ENCODE results near the gene DCLRE1B.

Gene DCLRE1B

GRCh38 chr1:113930499-113931161 is 25.5 kb downstream of the DCLRE1B start:
- peaks cover 3% of the 10 kb centered on the region for H3K4me1 ChIP-seq (ENCODE audit: control insufficient read depth, insufficient read depth, low read length)
- no peaks in the 10 kb centered on the region for H3K36me3 ChIP-seq (ENCODE audit: control insufficient read depth in 2 of 2, insufficient read depth in 1 of 2, low read length in 2 of 2)
- POLR2A ChIA-PET = interaction anchor here (0.6 to 5.3 kb wide), 6 partner anchors 8 to 172 kb away, joined by 3 to 84 read pairs (median 4); partner anchors contain the start of genes AP4B1, DCLRE1B and PHTF1
- CTCF ChIA-PET = interaction anchor here (0.5 to 2.1 kb wide), 13 partner anchors 13 to 1212 kb away, joined by 3 to 8 read pairs (median 4); partner anchors contain the start of gene AP4B1
- H3K4me3 ChIP-seq (ENCODE audit: low read depth, low read length) = peak overlapping the region; percentile 96
- peak overlapping the region; percentile 51 for H3K27ac ChIP-seq (ENCODE audit: extremely low read depth, low read depth, low read length)
- no peaks in the 10 kb centered on the region for H3K9me3 ChIP-seq (ENCODE audit: control insufficient read depth, insufficient read depth, low read depth, low read length)
- TF ChIP-seq ZNF311 (tag by site-specific recombination; IDR thresholded peaks at IDR 0.05; ENCODE audit: borderline replicate concordance) = no peak
- TF ChIP-seq, protein P1, sequence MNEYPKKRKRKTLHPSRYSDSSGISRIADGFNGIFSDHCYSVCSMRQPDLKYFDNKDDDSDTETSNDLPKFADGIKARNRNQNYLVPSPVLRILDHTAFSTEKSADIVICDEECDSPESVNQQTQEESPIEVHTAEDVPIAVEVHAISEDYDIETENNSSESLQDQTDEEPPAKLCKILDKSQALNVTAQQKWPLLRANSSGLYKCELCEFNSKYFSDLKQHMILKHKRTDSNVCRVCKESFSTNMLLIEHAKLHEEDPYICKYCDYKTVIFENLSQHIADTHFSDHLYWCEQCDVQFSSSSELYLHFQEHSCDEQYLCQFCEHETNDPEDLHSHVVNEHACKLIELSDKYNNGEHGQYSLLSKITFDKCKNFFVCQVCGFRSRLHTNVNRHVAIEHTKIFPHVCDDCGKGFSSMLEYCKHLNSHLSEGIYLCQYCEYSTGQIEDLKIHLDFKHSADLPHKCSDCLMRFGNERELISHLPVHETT (tag by site-specific recombination; IDR thresholded peaks at IDR 0.05) = no peak
- TF ChIP-seq HOXC10 (CRISPR knock-in tag; IDR thresholded peaks at IDR 0.05) = no peak
- TF ChIP-seq, protein P2, sequence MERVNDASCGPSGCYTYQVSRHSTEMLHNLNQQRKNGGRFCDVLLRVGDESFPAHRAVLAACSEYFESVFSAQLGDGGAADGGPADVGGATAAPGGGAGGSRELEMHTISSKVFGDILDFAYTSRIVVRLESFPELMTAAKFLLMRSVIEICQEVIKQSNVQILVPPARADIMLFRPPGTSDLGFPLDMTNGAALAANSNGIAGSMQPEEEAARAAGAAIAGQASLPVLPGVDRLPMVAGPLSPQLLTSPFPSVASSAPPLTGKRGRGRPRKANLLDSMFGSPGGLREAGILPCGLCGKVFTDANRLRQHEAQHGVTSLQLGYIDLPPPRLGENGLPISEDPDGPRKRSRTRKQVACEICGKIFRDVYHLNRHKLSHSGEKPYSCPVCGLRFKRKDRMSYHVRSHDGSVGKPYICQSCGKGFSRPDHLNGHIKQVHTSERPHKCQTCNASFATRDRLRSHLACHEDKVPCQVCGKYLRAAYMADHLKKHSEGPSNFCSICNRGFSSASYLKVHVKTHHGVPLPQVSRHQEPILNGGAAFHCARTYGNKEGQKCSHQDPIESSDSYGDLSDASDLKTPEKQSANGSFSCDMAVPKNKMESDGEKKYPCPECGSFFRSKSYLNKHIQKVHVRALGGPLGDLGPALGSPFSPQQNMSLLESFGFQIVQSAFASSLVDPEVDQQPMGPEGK (tag by site-specific recombination; IDR thresholded peaks at IDR 0.05) = peak; percentile 46
- TF ChIP-seq SP7 (tag by site-specific recombination; IDR thresholded peaks at IDR 0.05) = peak; percentile 86
- TF ChIP-seq, protein P3, sequence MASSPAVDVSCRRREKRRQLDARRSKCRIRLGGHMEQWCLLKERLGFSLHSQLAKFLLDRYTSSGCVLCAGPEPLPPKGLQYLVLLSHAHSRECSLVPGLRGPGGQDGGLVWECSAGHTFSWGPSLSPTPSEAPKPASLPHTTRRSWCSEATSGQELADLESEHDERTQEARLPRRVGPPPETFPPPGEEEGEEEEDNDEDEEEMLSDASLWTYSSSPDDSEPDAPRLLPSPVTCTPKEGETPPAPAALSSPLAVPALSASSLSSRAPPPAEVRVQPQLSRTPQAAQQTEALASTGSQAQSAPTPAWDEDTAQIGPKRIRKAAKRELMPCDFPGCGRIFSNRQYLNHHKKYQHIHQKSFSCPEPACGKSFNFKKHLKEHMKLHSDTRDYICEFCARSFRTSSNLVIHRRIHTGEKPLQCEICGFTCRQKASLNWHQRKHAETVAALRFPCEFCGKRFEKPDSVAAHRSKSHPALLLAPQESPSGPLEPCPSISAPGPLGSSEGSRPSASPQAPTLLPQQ (tag by site-specific recombination; IDR thresholded peaks at IDR 0.05) = peak; percentile 66; the same call in 1 of the 2 replicates
- TF ChIP-seq, protein P4, sequence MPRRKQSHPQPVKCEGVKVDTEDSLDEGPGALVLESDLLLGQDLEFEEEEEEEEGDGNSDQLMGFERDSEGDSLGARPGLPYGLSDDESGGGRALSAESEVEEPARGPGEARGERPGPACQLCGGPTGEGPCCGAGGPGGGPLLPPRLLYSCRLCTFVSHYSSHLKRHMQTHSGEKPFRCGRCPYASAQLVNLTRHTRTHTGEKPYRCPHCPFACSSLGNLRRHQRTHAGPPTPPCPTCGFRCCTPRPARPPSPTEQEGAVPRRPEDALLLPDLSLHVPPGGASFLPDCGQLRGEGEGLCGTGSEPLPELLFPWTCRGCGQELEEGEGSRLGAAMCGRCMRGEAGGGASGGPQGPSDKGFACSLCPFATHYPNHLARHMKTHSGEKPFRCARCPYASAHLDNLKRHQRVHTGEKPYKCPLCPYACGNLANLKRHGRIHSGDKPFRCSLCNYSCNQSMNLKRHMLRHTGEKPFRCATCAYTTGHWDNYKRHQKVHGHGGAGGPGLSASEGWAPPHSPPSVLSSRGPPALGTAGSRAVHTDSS (tag by site-specific recombination; IDR thresholded peaks at IDR 0.05) = no peak
- TF ChIP-seq, protein P5, sequence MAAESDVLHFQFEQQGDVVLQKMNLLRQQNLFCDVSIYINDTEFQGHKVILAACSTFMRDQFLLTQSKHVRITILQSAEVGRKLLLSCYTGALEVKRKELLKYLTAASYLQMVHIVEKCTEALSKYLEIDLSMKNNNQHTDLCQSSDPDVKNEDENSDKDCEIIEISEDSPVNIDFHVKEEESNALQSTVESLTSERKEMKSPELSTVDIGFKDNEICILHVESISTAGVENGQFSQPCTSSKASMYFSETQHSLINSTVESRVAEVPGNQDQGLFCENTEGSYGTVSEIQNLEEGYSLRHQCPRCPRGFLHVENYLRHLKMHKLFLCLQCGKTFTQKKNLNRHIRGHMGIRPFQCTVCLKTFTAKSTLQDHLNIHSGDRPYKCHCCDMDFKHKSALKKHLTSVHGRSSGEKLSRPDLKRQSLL (tag by site-specific recombination; IDR thresholded peaks at IDR 0.05) = no peak
- 0 out of 2 replicates have a peak, but pooled peaks have one; percentile 33 for TF ChIP-seq ZNF366 (tag by site-specific recombination; conservative IDR thresholded peaks at IDR 0.05)
- TF ChIP-seq ZFP69B (tag by site-specific recombination; IDR thresholded peaks at IDR 0.05) = 0 out of 2 replicates have a peak, but pooled peaks have one; percentile 48
- TF ChIP-seq ZNF341 (tag by site-specific recombination; IDR thresholded peaks at IDR 0.05; ENCODE audit: low read depth) = no peak
- no peak for TF ChIP-seq ZNF112 (tag by site-specific recombination; IDR thresholded peaks at IDR 0.05)
- TF ChIP-seq, protein P6, sequence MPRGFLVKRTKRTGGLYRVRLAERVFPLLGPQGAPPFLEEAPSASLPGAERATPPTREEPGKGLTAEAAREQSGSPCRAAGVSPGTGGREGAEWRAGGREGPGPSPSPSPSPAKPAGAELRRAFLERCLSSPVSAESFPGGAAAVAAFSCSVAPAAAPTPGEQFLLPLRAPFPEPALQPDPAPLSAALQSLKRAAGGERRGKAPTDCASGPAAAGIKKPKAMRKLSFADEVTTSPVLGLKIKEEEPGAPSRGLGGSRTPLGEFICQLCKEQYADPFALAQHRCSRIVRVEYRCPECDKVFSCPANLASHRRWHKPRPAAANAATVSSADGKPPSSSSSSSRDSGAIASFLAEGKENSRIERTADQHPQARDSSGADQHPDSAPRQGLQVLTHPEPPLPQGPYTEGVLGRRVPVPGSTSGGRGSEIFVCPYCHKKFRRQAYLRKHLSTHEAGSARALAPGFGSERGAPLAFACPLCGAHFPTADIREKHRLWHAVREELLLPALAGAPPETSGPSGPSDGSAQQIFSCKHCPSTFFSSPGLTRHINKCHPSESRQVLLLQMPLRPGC (tag by site-specific recombination; IDR thresholded peaks at IDR 0.05) = no peak
- TF ChIP-seq FEZF1 (tag by site-specific recombination; IDR thresholded peaks at IDR 0.05) = peak; percentile 33
- no peak for TF ChIP-seq TRIM28 (IDR thresholded peaks at IDR 0.05; ENCODE audit: borderline replicate concordance, low read length)
- no peak for TF ChIP-seq SCRT1 (tag by site-specific recombination; IDR thresholded peaks at IDR 0.05; ENCODE audit: borderline replicate concordance)
- TF ChIP-seq, protein P7, sequence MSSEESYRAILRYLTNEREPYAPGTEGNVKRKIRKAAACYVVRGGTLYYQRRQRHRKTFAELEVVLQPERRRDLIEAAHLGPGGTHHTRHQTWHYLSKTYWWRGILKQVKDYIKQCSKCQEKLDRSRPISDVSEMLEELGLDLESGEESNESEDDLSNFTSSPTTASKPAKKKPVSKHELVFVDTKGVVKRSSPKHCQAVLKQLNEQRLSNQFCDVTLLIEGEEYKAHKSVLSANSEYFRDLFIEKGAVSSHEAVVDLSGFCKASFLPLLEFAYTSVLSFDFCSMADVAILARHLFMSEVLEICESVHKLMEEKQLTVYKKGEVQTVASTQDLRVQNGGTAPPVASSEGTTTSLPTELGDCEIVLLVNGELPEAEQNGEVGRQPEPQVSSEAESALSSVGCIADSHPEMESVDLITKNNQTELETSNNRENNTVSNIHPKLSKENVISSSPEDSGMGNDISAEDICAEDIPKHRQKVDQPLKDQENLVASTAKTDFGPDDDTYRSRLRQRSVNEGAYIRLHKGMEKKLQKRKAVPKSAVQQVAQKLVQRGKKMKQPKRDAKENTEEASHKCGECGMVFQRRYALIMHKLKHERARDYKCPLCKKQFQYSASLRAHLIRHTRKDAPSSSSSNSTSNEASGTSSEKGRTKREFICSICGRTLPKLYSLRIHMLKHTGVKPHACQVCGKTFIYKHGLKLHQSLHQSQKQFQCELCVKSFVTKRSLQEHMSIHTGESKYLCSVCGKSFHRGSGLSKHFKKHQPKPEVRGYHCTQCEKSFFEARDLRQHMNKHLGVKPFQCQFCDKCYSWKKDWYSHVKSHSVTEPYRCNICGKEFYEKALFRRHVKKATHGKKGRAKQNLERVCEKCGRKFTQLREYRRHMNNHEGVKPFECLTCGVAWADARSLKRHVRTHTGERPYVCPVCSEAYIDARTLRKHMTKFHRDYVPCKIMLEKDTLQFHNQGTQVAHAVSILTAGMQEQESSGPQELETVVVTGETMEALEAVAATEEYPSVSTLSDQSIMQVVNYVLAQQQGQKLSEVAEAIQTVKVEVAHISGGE (tag by site-specific recombination; conservative IDR thresholded peaks at IDR 0.05; ENCODE audit: low read depth) = no peak
- no peak for TF ChIP-seq HOXD13 (CRISPR knock-in tag; IDR thresholded peaks at IDR 0.05; ENCODE audit: borderline replicate concordance)
- no peak for TF ChIP-seq PBX3 (CRISPR knock-in tag; IDR thresholded peaks at IDR 0.05)
- no peak for TF ChIP-seq ZNF530 (tag by site-specific recombination; IDR thresholded peaks at IDR 0.05; ENCODE audit: low read depth)
- peak; percentile 86 for TF ChIP-seq MYNN (tag by site-specific recombination; IDR thresholded peaks at IDR 0.05; ENCODE audit: borderline replicate concordance)
- TF ChIP-seq ZNF623 (tag by site-specific recombination; IDR thresholded peaks at IDR 0.05) = no peak

Measured in HEK293 (cell line).